Pancreas (tissue), 10 donors: ENCODE measurements around the gene SVOPL. TPM values are rescaled to one million over a fixed set of nuclear protein-coding genes. Genes with fewer than 3 reads are reported as not detected.

Experiments
- ATAC-seq, 4 donors: fragments of 200-7000 bp; cut with Tn5 transposase; one replicate each; pipeline versions ENCODE4 v1.8.0 to v1.9.1; 2020; ENCODE audit warnings: mild to moderate bottlenecking in 4 of 4, moderate library complexity in 4 of 4
- DNase-seq, 6 donors: peaks; one replicate each; pipeline ENCODE4 v3.0.0-alpha.2; 2020
- FAIRE-seq: peaks from 2 replicates; lab custom pipeline; 2012; peaks lifted over from hg19 to GRCh38; lab: Jason Lieb, UNC
- H3K27ac ChIP-seq, 4 donors: fragments of 200-600 bp; sonication (generic); 1 replicate in 3 of 4; 2 replicates in 1 of 4; pipeline versions ENCODE4 v1.5.0 to v1.8.0; 2020
- H3K27me3 ChIP-seq, 4 donors: fragments of 200-600 bp; one replicate each; pipeline ENCODE4 v1.8.0; 2021
- H3K36me3 ChIP-seq, 3 donors: fragments of 200-600 bp; sonication (generic) in 1 of 3; one replicate each; pipeline versions ENCODE4 v1.5.0 to v1.8.0; 2020 to 2021
- H3K4me1 ChIP-seq, 3 donors: fragments of 200-600 bp; one replicate each; pipeline ENCODE4 v1.8.0; 2021
- H3K4me3 ChIP-seq, 4 donors: fragments of 200-600 bp; sonication (generic) in 2 of 4; one replicate each; pipeline versions ENCODE4 v1.5.0 to v1.8.0; 2020 to 2021
- H3K9me3 ChIP-seq, 4 donors: fragments of 200-600 bp; one replicate each; pipeline ENCODE4 v1.8.0; 2021
- CTCF ChIP-seq, 4 donors: fragments of 200-600 bp; sonication (generic) in 3 of 4; IDR thresholded peaks; one replicate each; pipeline versions ENCODE4 v1.5.0 to v1.8.0; 2021; ENCODE audit warnings: antibody characterized with exemption in 4 of 4
- WGBS, 2 donors: extraction: QIAGEN DNeasy Blood & Tissue Kit; methylation state at CpG; one replicate each; pipeline ENCODE4 v1.1.7; 2013; 5-methylcytosine and 5-hydroxymethylcytosine counted together
- intact Hi-C, 3 donors: fragments of 100-400 bp; cut with DNase I; formaldehyde crosslinking; loops; one replicate each; pipeline versions ENCODE4 v1.11.1 to v1.14.2; 2022
- polyA plus RNA-seq, 2 donors: library from polyadenylated mRNA; stranded (reverse); fragments of 200-250 nt; gene quantifications; one replicate each; pipeline ENCODE4 v1.2.3, GENCODE V29; 2013
- total RNA-seq, 6 donors: library from RNA; stranded (reverse); fragmentation: NEBNext Ultra II Directional in 4 of 6; extraction: Animal tissue kit (Norgen Biotek cat#: 25700) in 4 of 6; gene quantifications; one replicate each; pipeline versions ENCODE4 v1.2.1 to v1.2.4, GENCODE V29; 2021 to 2023
- donor health status: healthy with polysubstance abuse.
- donor health status: DM: no; HTN: no; CAD: no; lungs with moderate emphysema.
- donor health status: DM: no; HTN: no; CAD: no.
- donor health status: control.
- donor health status: control.
- donor health status: Bipolar disorder and iron deficiency.
- donor health status: DM: yes; HTN: yes; CAD: no.
- donor health status: DM: no; HTN: no; CAD: no.
- donor health status: DM: no; HTN: no; CAD: no.
- donor health status: DM: yes; HTN: yes; CAD: no.

SVOPL gene
- total and polyA plus RNA-seq, 8 donors: 0.09 to 0.91 (median 0.18) TPM; not detected in 1

GRCh38 chr7:138575897-138576428, 125.2 kb downstream of the SVOPL start:
- Histone ChIP-seq H3K27me3 (no peaks in the 10 kb centered on the region), H3K36me3 (peaks cover 3 to 26% (median 6%) of the 10 kb centered on the region in 3 donors), H3K27ac (no peak overlapping the region), H3K4me1 (no peaks in the 10 kb centered on the region), H3K9me3 (no peaks in the 10 kb centered on the region), H3K4me3 (no peak overlapping the region)
- FAIRE-seq: no peak
- 97 to 98% methylated on average over 5 of the region's 5 CpGs for WGBS, 2 donors
- intact Hi-C loops: no loop called here
- TF ChIP-seq CTCF (IDR thresholded peaks at IDR 0.05): no peak
- ATAC-seq: no peak
- DNase-seq: no peak

DNA sequence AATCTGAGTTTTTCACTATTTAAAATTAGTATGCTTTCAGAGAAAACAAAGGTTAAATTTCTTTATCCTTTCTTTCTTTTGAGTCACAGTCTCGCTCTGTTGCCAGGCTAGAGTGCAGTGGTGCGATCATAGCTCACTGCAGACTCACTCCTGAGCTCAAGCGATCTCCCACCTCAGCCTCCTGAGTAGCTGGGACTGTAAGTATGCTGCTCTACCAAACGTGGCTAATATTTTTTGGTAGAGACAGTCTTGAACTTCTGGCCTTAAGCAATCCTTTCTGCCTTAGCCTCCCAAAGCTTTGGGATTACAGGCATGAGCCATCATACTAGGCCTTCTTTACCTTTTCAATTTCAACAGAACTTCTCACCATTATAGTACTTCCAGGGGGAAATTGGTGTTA, 127.4 kb downstream of the SVOPL start:
- Histone ChIP-seq H3K9me3 (no peaks in the 10 kb centered on the region), H3K27ac (no peak overlapping the region), H3K4me3 (no peak overlapping the region), H3K4me1 (no peaks in the 10 kb centered on the region), H3K36me3 (peaks cover 2 to 45% (median 23%) of the 10 kb centered on the region in 3 donors), H3K27me3 (no peaks in the 10 kb centered on the region)
- DNase-seq: no peak
- whole genome bisulfite sequencing, 2 donors: 65 to 79% methylated on average over 4 of the region's 4 CpGs
- intact Hi-C loops: no loop called here
- no peak for FAIRE-seq
- TF ChIP-seq CTCF (IDR thresholded peaks at IDR 0.05): no peak
- no peak for ATAC-seq

GRCh38 chr7:138570715-138571114, 130.4 kb downstream of the SVOPL start:
- intact Hi-C loops: no loop called here
- no peaks in the 10 kb centered on the region for H3K4me1 ChIP-seq
- FAIRE-seq (no peak), ATAC-seq (no peak), DNase-seq (no peak)
- 97 to 98% methylated on average over 4 of the region's 4 CpGs for WGBS, 2 donors
- peaks cover 0 to 54% (median 32%) of the 10 kb centered on the region in 3 donors for H3K36me3 ChIP-seq
- no peaks in the 10 kb centered on the region for H3K27me3 ChIP-seq
- TF ChIP-seq CTCF (IDR thresholded peaks at IDR 0.05): no peak
- no peak overlapping the region for H3K27ac ChIP-seq
- H3K9me3 ChIP-seq: no peaks in the 10 kb centered on the region
- H3K4me3 ChIP-seq: no peak overlapping the region

DNA sequence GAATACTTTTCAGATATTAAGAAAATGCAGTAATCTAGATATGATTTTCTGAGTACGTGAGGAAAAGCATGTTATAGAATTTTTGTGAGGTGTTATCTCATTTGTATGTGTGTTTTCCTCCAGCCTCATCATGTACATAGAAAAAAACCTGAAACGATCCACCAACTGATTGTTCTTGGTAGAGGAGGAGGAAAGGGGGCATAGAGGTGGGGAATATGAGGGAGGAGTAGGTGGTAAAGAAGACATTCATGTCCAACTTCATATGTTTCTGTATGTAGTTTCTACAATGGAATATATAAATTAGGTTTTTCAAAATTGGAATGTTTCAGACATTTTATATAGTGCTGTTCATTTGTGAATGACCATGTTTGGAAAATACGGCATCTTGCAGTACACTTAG, 131.7 kb downstream of the SVOPL start:
- Histone ChIP-seq H3K27ac (no peak overlapping the region), H3K4me3 (no peak overlapping the region), H3K36me3 (peaks cover 0 to 63% (median 34%) of the 10 kb centered on the region in 3 donors), H3K27me3 (no peaks in the 10 kb centered on the region), H3K9me3 (peaks cover 0 to 6% (median 0%) of the 10 kb centered on the region in 4 donors), H3K4me1 (no peaks in the 10 kb centered on the region)
- ATAC-seq (no peak), DNase-seq (no peak), FAIRE-seq (no peak)
- WGBS, 2 donors: 95 to 97% methylated on average over 3 of the region's 3 CpGs
- intact Hi-C loops: no loop called here
- no peak for TF ChIP-seq CTCF (IDR thresholded peaks at IDR 0.05)

DNA sequence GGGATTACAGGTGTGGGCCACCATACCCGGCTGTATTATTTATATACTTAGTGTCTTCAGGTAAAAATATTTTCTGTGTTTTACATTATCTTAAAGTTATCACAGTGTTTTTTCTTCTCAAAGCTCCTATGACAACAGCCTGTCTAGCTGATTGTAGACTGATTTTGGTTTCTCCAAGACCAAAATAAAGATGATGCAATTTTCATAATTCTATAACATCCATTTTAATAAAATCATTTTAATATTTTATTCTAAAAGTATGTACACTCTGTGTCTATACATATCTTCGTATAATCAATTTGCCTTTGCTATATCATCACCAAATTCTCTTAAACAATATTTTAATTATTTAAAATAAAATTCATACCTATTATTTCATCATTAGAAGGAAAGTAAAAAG, 132.5 kb downstream of the SVOPL start:
- Histone ChIP-seq H3K4me1 (no peaks in the 10 kb centered on the region), H3K27ac (no peak overlapping the region), H3K36me3 (peaks cover 0 to 71% (median 36%) of the 10 kb centered on the region in 3 donors), H3K9me3 (peaks cover 0 to 6% (median 0%) of the 10 kb centered on the region in 4 donors), H3K4me3 (no peak overlapping the region), H3K27me3 (no peaks in the 10 kb centered on the region)
- DNase-seq (no peak), FAIRE-seq (no peak), ATAC-seq (no peak)
- 98 to 99% methylated on average over 2 of the region's 2 CpGs for WGBS, 2 donors
- TF ChIP-seq CTCF (IDR thresholded peaks at IDR 0.05): no peak
- intact Hi-C loops: no loop called here
